Activated T-cell treated with anti-CD3 and anti-CD28 coated beads, Interleukin-2, amount 50 U/mL, for 72 hours (primary cell): ENCODE results near the gene EEF1AKMT2. TPM values are rescaled to one million over a fixed set of nuclear protein-coding genes. Genes with fewer than 3 reads are reported as not detected.

Experiments
- ATAC-seq, 2 donors: fragments of 150-1000 bp; cut with Tn5 transposase; replicated peaks in 1 of 2; 2 replicates each; pipeline ENCODE4 v1.10.0; 2021; ENCODE audit warnings: moderate library complexity in 2 of 2, mild to moderate bottlenecking in 1 of 2
- DNase-seq, 2 donors: peaks; one replicate each; pipeline ENCODE4 v3.0.0; 2021 to 2022; ENCODE audit warnings: mixed read lengths in 1 of 2
- H3K27ac Mint-ChIP-seq: one replicate; pipeline ENCODE4 v1.8.0; 2022; ENCODE audit warnings: mild to moderate bottlenecking, moderate library complexity, mixed read lengths
- H3K27me3 Mint-ChIP-seq: one replicate; pipeline ENCODE4 v1.8.0; 2022; ENCODE audit warnings: low read depth, mixed read lengths
- H3K36me3 Mint-ChIP-seq, 2 donors: one replicate each; pipeline ENCODE4 v1.8.0; 2022; ENCODE audit warnings: mixed read lengths in 2 of 2, mild to moderate bottlenecking in 1 of 2; ENCODE audit not compliant: insufficient read depth in 2 of 2
- H3K4me1 Mint-ChIP-seq: one replicate; pipeline ENCODE4 v1.8.0; 2022; ENCODE audit warnings: low read depth, mixed read lengths
- H3K4me3 Mint-ChIP-seq, 2 donors: one replicate each; pipeline ENCODE4 v1.8.0; 2022; ENCODE audit warnings: mild to moderate bottlenecking in 2 of 2, mixed read lengths in 2 of 2, moderate library complexity in 2 of 2
- H3K9me3 Mint-ChIP-seq, 2 donors: one replicate each; pipeline ENCODE4 v1.8.0; 2022; ENCODE audit warnings: mixed read lengths in 2 of 2
- total RNA-seq, 2 donors: library from RNA; stranded (reverse); gene quantifications; one replicate each; pipeline ENCODE4 v1.2.3, GENCODE V29; 2022

Gene EEF1AKMT2
- total RNA-seq, 2 donors from 2014 or later = 25.4 to 29.4 TPM

- H3K9me3 Mint-ChIP-seq = no peaks in the 10 kb centered on the region
- no peak overlapping the region for H3K4me3 Mint-ChIP-seq
- H3K27me3 Mint-ChIP-seq = no peaks in the 10 kb centered on the region
- ATAC-seq (no peak), DNase-seq (no peak)
- H3K27ac Mint-ChIP-seq = peak overlapping the region; percentile 85
- H3K4me1 Mint-ChIP-seq = peaks cover 86% of the 10 kb centered on the region
- peaks cover 3 to 14% of the 10 kb centered on the region in 2 donors for H3K36me3 Mint-ChIP-seq
These were observed 83.4 kb downstream of the EEF1AKMT2 start for GRCh38 chr10:124708246-124708779.

Other genes with a start within 250 kb of the EEF1AKMT2 start
- gene FAM53B, start 47.5 kb downstream of the EEF1AKMT2 start, total RNA-seq = 10 to 100 TPM; 30.0 to 37.7 TPM
- gene ABRAXAS2, start 9.9 kb upstream of the EEF1AKMT2 start, total RNA-seq = 10 to 100 TPM; 20.9 to 24.9 TPM
- 10 to 100 TPM; 15.0 to 16.0 TPM for gene ZRANB1, start 150.2 kb upstream of the EEF1AKMT2 start, total RNA-seq